Measurements from ENCODE around the gene WIPF1. TPM values are rescaled to one million over a fixed set of nuclear protein-coding genes. Genes with fewer than 3 reads are reported as not detected.

The WIPF1 gene
- total RNA-seq, 1 donor from 2014 or later: 20.4 TPM

DNA sequence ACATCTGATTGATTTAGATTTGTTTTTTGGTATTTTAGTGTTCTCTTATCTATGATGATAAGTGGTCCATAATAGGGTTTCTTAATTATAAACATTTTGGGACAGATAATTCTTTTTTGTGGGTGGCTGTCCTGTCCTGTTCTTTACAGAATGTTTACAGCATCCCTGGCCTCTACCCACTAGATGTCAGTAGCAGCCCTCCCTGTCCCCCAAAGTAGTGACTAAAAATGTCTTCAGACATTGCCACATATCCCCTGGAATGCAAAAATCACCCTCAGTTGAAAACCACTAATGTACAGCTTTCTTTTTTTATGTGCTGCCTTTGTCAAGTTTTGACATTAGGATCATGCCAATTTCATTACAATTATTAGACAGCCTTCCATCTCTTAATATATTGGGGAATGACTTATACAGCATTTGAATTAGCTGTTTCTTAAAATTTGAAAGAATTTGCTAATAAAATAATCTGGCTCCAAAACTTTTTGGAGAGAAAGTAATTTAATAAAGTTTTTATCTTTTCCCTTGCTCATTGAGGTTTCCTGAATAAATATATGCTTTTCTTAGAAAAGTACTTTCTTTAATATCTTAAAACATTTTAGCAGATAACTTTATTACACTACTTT is 19.5 kb downstream of the WIPF1 start:
- Histone ChIP-seq H3K27me3 (no peaks in the 10 kb centered on the region), H3K4me1 (peaks cover 26% of the 10 kb centered on the region), H3K4me3 (no peak overlapping the region), H3K36me3 (peaks cover 0 to 14% of the 10 kb centered on the region in 2 donors), H3K9me3 (no peaks in the 10 kb centered on the region), H3K27ac (no peak overlapping the region)
- TF ChIP-seq POLR2AphosphoS5 (IDR thresholded peaks at IDR 0.05; ENCODE audit: insufficient read depth in 1 of 2, low read depth in 1 of 2) (no peak), POLR2A (IDR thresholded peaks at IDR 0.05) (no peak)
- TF ChIP-seq, protein P1, sequence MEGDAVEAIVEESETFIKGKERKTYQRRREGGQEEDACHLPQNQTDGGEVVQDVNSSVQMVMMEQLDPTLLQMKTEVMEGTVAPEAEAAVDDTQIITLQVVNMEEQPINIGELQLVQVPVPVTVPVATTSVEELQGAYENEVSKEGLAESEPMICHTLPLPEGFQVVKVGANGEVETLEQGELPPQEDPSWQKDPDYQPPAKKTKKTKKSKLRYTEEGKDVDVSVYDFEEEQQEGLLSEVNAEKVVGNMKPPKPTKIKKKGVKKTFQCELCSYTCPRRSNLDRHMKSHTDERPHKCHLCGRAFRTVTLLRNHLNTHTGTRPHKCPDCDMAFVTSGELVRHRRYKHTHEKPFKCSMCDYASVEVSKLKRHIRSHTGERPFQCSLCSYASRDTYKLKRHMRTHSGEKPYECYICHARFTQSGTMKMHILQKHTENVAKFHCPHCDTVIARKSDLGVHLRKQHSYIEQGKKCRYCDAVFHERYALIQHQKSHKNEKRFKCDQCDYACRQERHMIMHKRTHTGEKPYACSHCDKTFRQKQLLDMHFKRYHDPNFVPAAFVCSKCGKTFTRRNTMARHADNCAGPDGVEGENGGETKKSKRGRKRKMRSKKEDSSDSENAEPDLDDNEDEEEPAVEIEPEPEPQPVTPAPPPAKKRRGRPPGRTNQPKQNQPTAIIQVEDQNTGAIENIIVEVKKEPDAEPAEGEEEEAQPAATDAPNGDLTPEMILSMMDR (IDR thresholded peaks at IDR 0.05): peak in 1 of 3 experiments; percentile 40
- DNase-seq (ENCODE audit: extremely low spot score in 2 of 2): no peak
- intact Hi-C loops (cut with DNase I): no loop called here

DNA sequence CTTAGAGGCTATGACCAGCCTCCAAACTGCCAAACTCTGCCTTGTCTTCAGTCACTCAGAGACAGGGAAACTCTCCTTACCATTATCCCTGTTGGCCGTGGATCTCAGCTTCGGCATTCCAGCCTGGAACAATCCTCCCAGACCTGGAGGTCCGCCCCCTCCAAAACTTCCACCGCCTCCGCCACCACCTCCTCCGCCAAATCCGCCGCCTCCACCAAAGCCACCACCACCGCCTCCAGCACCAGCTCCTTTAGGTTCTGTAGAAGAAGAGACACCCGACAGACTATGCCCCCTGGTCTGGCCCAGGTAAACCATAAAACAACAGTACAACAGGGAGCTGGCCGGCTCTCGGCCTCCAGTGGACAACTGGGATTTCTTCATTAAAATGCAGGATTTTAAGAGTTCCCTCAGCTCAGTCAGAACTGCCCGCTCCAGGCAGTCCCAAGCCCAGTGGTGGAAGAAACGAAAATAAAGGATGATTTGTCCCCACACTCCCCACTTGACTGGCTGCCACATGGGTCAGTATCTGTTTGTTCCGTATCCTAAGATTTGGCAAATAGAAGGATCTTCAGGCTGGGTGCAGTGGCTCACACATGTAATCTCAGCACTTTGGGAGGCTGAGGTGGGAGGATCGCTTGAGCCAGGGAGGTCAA is 22.4 kb downstream of the WIPF1 start:
- H3K4me3 ChIP-seq: no peak overlapping the region
- intact Hi-C loops (cut with DNase I): no loop called here
- H3K27me3 ChIP-seq: no peaks in the 10 kb centered on the region
- DNase-seq (ENCODE audit: extremely low spot score in 2 of 2): no peak
- peaks cover 0 to 19% of the 10 kb centered on the region in 2 donors for H3K36me3 ChIP-seq
- H3K27ac ChIP-seq: peak overlapping the region; percentile 17
- TF ChIP-seq POLR2AphosphoS5 (IDR thresholded peaks at IDR 0.05; ENCODE audit: insufficient read depth in 1 of 2, low read depth in 1 of 2): no peak
- TF ChIP-seq, protein P1 (IDR thresholded peaks at IDR 0.05): no peak
- no peak for TF ChIP-seq POLR2A (IDR thresholded peaks at IDR 0.05)
- peaks cover 26% of the 10 kb centered on the region for H3K4me1 ChIP-seq
- H3K9me3 ChIP-seq: no peaks in the 10 kb centered on the region

DNA sequence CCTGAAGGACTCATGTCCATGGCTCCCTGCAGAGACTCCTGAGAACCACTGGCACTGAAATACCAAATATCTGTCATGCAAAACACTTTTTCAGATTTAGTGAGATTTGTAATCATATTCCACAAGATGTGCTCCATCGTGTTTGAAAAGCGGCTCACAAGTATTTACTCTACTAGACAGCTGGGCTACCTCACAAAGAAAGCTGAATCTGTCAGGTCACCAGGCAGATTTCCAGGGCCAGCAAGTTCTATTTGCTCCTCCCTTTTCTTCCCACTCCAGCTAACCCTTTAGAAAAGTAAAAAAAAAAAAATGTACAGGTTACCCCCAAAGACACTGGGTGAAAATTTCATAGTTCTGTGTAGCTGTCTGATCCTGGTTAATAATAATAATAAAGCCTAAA is 22.9 kb downstream of the WIPF1 start:
- DNase-seq (ENCODE audit: extremely low spot score in 2 of 2): no peak
- Histone ChIP-seq H3K4me1 (peaks cover 26% of the 10 kb centered on the region), H3K36me3 (peaks cover 0 to 24% of the 10 kb centered on the region in 2 donors), H3K27ac (peak overlapping the region; percentile 17), H3K9me3 (no peaks in the 10 kb centered on the region), H3K27me3 (no peaks in the 10 kb centered on the region), H3K4me3 (no peak overlapping the region)
- no peak for TF ChIP-seq POLR2A (IDR thresholded peaks at IDR 0.05)
- TF ChIP-seq, protein P1 (IDR thresholded peaks at IDR 0.05): no peak
- intact Hi-C loops (cut with DNase I): no loop called here

DNA sequence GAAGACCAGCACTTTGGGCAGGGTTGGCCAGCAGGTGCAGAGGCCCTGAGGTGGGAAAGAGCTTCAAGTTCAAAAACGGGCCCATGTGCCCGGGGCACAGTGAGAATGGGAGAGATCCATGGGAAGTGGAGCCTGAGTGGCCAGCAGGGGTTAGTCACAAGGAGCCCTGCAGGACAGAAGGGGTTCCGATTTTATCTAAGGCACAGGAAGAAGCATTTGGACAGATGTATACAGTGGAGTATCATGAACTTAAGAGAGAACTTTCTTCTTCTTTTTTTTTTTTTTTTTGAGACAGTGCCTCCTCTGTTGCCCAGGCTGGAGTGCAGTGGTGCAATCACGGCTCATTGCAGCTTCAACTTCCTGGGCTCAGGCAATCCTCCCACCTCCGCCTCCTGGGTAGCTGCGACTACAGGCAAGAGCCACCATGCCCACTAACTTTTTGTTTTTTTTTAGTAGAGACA is 24.0 kb downstream of the WIPF1 start:
- H3K36me3 ChIP-seq: peaks cover 0 to 25% of the 10 kb centered on the region in 2 donors
- H3K4me3 ChIP-seq: no peak overlapping the region
- H3K27me3 ChIP-seq: no peaks in the 10 kb centered on the region
- no peak for TF ChIP-seq POLR2A (IDR thresholded peaks at IDR 0.05)
- TF ChIP-seq, protein P1 (IDR thresholded peaks at IDR 0.05): no peak
- TF ChIP-seq POLR2AphosphoS5 (IDR thresholded peaks at IDR 0.05; ENCODE audit: insufficient read depth in 1 of 2, low read depth in 1 of 2): no peak
- peaks cover 26% of the 10 kb centered on the region for H3K4me1 ChIP-seq
- H3K27ac ChIP-seq: peak overlapping the region; percentile 16
- H3K9me3 ChIP-seq: no peaks in the 10 kb centered on the region
- DNase-seq (ENCODE audit: extremely low spot score in 2 of 2): no peak
- intact Hi-C loops (cut with DNase I): no loop called here

DNA sequence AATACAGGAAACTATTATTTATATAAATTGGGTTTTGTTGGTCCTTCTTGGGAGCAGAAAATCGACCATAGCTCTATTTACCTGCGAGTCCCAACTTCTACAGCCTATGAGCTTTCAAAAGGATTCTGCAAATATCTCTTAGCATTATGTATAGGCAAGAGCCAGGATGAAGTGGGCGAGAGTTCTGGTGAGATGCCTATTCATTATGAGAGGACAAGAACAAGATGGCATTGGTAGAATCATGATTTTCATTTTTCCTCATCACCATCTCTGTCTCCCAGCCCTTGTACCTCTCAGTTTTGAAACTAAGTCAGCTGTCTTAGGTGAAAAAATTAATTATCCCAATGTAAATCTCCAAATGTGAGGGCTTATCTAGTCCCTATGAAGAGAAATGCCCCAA is 25.0 kb downstream of the WIPF1 start:
- H3K4me1 ChIP-seq: peaks cover 26% of the 10 kb centered on the region
- H3K27me3 ChIP-seq: no peaks in the 10 kb centered on the region
- TF ChIP-seq, protein P1 (IDR thresholded peaks at IDR 0.05): no peak
- TF ChIP-seq POLR2AphosphoS5 (IDR thresholded peaks at IDR 0.05; ENCODE audit: insufficient read depth in 1 of 2, low read depth in 1 of 2) (no peak), POLR2A (IDR thresholded peaks at IDR 0.05) (no peak)
- intact Hi-C loops (cut with DNase I): no loop called here
- H3K27ac ChIP-seq: no peak overlapping the region
- H3K36me3 ChIP-seq: peaks cover 0 to 36% of the 10 kb centered on the region in 2 donors
- no peaks in the 10 kb centered on the region for H3K9me3 ChIP-seq
- no peak for DNase-seq (ENCODE audit: extremely low spot score in 2 of 2)
- no peak overlapping the region for H3K4me3 ChIP-seq
